Tibial nerve (tissue), 3 donors: ENCODE measurements around the gene DHDH.

Experiments used
- CTCF ChIP-seq, 5 experiments: fragments of 200-600 bp in 3 of 5; fragments of 450-650 bp in 2 of 5; sonication (generic) in 3 of 5; IDR thresholded peaks; one replicate each; pipeline ENCODE4 v1.5.1; 2016 to 2019; ENCODE audit warnings: antibody characterized with exemption in 5 of 5, mild to moderate bottlenecking in 3 of 5, moderate library complexity in 2 of 5
- POLR2A ChIP-seq, 2 donors: fragments of 450-650 bp; IDR thresholded peaks; one replicate each; pipeline ENCODE4 v1.6.1; 2017; ENCODE audit warnings: antibody characterized with exemption in 2 of 2, mild to moderate bottlenecking in 2 of 2, moderate library complexity in 2 of 2

GRCh38 chr19:48955308-48955958 lies 21.9 kb downstream of the DHDH start:
- no peak for TF ChIP-seq POLR2A (IDR thresholded peaks at IDR 0.05)
- TF ChIP-seq CTCF (IDR thresholded peaks at IDR 0.05) = no peak
